Metanephros (tissue), 2 donors: ENCODE results near the gene LRRC56. TPM values are rescaled to one million over a fixed set of nuclear protein-coding genes. Genes with fewer than 3 reads are reported as not detected.

Experiments used
- small RNA-seq: library from RNA; depleted of rRNA; stranded (forward); fragments of <200 nt; gene quantifications from one replicate; pipeline ENCODE3, GENCODE V24; 2014; ENCODE audit warnings: low replicate concordance
- total RNA-seq: library from RNA; depleted of rRNA; stranded (reverse); fragments of >200 nt; gene quantifications from one replicate; pipeline ENCODE4 v1.2.3, GENCODE V29; 2014

The LRRC56 gene
- total RNA-seq, result 1.8 TPM

GRCh38 chr11:536841-537621 lies at the start of gene LRRC56:
Gene LRRC56 (plus strand): TSS chr11:537527. CDS start chr11:540685, 3,158 bp downstream.

GRCh38 chr11:506995-507726 lies 30.2 kb upstream of the LRRC56 start, which contains the start of gene RNH1:
Gene RNH1 (minus strand): TSS chr11:507242. CDS start chr11:502162, 5,080 bp downstream.

GRCh38 chr11:535519-536454 lies 1.5 kb upstream of the LRRC56 start, which contains the start of gene HRAS:
Gene HRAS (minus strand): TSS chr11:535576.

GRCh38 chr11:560305-561147 lies 23.2 kb downstream of the LRRC56 start, which contains the start of the genes LMNTD2 and RASSF7:
Gene LMNTD2 (minus strand): TSS chr11:560738. CDS start chr11:560716, 22 bp downstream.
Gene RASSF7 (plus strand): TSS chr11:560970. CDS start chr11:561769, 799 bp downstream.

GRCh38 chr11:575996-576768 lies 38.9 kb downstream of the LRRC56 start, which contains the start of gene PHRF1:
Gene PHRF1 (plus strand): TSS chr11:576470. CDS start chr11:581513, 5,043 bp downstream.

Small RNAs within 50 kb of the gene (small RNA-seq; reads per million reads assigned to genes)
- 9.0 reads per million, percentile 95 among the genes with 10 or more reads in this experiment for gene MIR210

Other genes with a start within 250 kb of the LRRC56 start
- gene PGGHG, start 248.4 kb upstream of the LRRC56 start, total RNA-seq, result 38.4 TPM
- not detected for gene IFITM5, start 238.0 kb upstream of the LRRC56 start, total RNA-seq
- 55.9 TPM for gene IFITM2, start 229.7 kb upstream of the LRRC56 start, total RNA-seq
- 44.6 TPM for gene IFITM1, start 223.5 kb upstream of the LRRC56 start, total RNA-seq
- gene IFITM3, start 216.7 kb upstream of the LRRC56 start, total RNA-seq, result 156 TPM
- 53.1 TPM for gene B4GALNT4, start 168.0 kb upstream of the LRRC56 start, total RNA-seq
- 5.2 TPM for gene PKP3, start 143.3 kb upstream of the LRRC56 start, total RNA-seq
- gene SIGIRR, start 122.5 kb upstream of the LRRC56 start, total RNA-seq, result 40.8 TPM
- 12.8 TPM for gene ANO9, start 95.5 kb upstream of the LRRC56 start, total RNA-seq
- gene PTDSS2, start 87.2 kb upstream of the LRRC56 start, total RNA-seq, result 48.8 TPM
- gene RNH1, start 30.3 kb upstream of the LRRC56 start, total RNA-seq, result 143 TPM
- 23.0 TPM for gene HRAS, start 2.0 kb upstream of the LRRC56 start, total RNA-seq
- gene LMNTD2, start 23.2 kb downstream of the LRRC56 start, total RNA-seq, result 2.3 TPM
- 55.8 TPM for gene RASSF7, start 23.4 kb downstream of the LRRC56 start, total RNA-seq
- 29.7 TPM for gene PHRF1, start 38.9 kb downstream of the LRRC56 start, total RNA-seq
- gene IRF7, start 78.4 kb downstream of the LRRC56 start, total RNA-seq, result 18.1 TPM
- 21.3 TPM for gene CDHR5, start 87.4 kb downstream of the LRRC56 start, total RNA-seq
- 7.6 TPM for gene SCT, start 89.7 kb downstream of the LRRC56 start, total RNA-seq
- 1.3 TPM for gene DRD4, start 99.7 kb downstream of the LRRC56 start, total RNA-seq
- gene DEAF1, start 157.7 kb downstream of the LRRC56 start, total RNA-seq, result 27.9 TPM
- gene TMEM80, start 158.3 kb downstream of the LRRC56 start, total RNA-seq, result 16.8 TPM
- gene EPS8L2, start 168.7 kb downstream of the LRRC56 start, total RNA-seq, result 137 TPM
- 118 TPM for gene TALDO1, start 209.9 kb downstream of the LRRC56 start, total RNA-seq
- gene GATD1, start 240.0 kb downstream of the LRRC56 start, total RNA-seq, result 67.5 TPM